Measurements from ENCODE around the gene TCF7L1. TPM values are rescaled to one million over a fixed set of nuclear protein-coding genes. Genes with fewer than 3 reads are reported as not detected.

TCF7L1 gene
- total RNA-seq, 1 experiment from 2014 or later = 30.4 TPM

DNA sequence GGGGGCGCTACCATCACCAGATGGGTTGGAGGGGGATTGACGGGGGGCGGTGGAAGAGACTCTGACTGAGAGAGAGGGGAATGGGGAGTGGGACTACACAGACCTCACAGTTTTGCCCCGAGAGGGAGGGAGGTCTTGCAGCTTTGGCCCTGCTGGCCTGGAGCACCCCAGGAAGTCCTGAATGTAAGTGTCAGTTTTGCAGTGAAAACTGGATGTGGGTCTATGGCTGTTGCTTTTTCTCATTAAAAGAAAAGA lies 2.4 kb downstream of the TCF7L1 start:
- Histone ChIP-seq H3K4me1 (ENCODE audit: control insufficient read depth, insufficient read depth, low read length) (peaks cover 11% of the 10 kb centered on the region), H3K27ac (ENCODE audit: low read length) (no peak overlapping the region), H3K9me3 (ENCODE audit: control insufficient read depth, insufficient read depth, low read depth, low read length) (no peaks in the 10 kb centered on the region), H3K27me3 (ENCODE audit: control insufficient read depth, insufficient read depth, low read length) (no peaks in the 10 kb centered on the region), H3K36me3 (ENCODE audit: control insufficient read depth, insufficient read depth, low read length) (no peaks in the 10 kb centered on the region), H3K4me3 (ENCODE audit: low read depth in 2 of 2, low read length in 2 of 2) (no peak overlapping the region)
- intact Hi-C loops (cut with micrococcal nuclease; ENCODE audit: unreplicated experiment) = no loop called here
- ChIA-PET CTCF (no interaction called here), POLR2A (no interaction called here)
- BruUV-seq (replicated peaks) = no TSS peak
- TF ChIP-seq SIN3A (IDR thresholded peaks at IDR 0.05; ENCODE audit: borderline replicate concordance, insufficient read depth, low read depth, low read length) (no peak), POLR2AphosphoS5 (IDR thresholded peaks at IDR 0.05; ENCODE audit: low read depth, low read length) (no peak)
- TF ChIP-seq, protein P1, sequence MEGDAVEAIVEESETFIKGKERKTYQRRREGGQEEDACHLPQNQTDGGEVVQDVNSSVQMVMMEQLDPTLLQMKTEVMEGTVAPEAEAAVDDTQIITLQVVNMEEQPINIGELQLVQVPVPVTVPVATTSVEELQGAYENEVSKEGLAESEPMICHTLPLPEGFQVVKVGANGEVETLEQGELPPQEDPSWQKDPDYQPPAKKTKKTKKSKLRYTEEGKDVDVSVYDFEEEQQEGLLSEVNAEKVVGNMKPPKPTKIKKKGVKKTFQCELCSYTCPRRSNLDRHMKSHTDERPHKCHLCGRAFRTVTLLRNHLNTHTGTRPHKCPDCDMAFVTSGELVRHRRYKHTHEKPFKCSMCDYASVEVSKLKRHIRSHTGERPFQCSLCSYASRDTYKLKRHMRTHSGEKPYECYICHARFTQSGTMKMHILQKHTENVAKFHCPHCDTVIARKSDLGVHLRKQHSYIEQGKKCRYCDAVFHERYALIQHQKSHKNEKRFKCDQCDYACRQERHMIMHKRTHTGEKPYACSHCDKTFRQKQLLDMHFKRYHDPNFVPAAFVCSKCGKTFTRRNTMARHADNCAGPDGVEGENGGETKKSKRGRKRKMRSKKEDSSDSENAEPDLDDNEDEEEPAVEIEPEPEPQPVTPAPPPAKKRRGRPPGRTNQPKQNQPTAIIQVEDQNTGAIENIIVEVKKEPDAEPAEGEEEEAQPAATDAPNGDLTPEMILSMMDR (IDR thresholded peaks at IDR 0.05) = no peak
- TF ChIP-seq, protein P2, sequence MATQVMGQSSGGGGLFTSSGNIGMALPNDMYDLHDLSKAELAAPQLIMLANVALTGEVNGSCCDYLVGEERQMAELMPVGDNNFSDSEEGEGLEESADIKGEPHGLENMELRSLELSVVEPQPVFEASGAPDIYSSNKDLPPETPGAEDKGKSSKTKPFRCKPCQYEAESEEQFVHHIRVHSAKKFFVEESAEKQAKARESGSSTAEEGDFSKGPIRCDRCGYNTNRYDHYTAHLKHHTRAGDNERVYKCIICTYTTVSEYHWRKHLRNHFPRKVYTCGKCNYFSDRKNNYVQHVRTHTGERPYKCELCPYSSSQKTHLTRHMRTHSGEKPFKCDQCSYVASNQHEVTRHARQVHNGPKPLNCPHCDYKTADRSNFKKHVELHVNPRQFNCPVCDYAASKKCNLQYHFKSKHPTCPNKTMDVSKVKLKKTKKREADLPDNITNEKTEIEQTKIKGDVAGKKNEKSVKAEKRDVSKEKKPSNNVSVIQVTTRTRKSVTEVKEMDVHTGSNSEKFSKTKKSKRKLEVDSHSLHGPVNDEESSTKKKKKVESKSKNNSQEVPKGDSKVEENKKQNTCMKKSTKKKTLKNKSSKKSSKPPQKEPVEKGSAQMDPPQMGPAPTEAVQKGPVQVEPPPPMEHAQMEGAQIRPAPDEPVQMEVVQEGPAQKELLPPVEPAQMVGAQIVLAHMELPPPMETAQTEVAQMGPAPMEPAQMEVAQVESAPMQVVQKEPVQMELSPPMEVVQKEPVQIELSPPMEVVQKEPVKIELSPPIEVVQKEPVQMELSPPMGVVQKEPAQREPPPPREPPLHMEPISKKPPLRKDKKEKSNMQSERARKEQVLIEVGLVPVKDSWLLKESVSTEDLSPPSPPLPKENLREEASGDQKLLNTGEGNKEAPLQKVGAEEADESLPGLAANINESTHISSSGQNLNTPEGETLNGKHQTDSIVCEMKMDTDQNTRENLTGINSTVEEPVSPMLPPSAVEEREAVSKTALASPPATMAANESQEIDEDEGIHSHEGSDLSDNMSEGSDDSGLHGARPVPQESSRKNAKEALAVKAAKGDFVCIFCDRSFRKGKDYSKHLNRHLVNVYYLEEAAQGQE (IDR thresholded peaks at IDR 0.05; ENCODE audit: insufficient read depth in 1 of 2, low read depth in 2 of 2, low read length in 1 of 2) = no peak
- no peak for DNase-seq (ENCODE audit: low read depth, low spot score)
- in situ Hi-C loops (cut with HindIII; ENCODE audit: low pct_unique_long_range_greater_than_20kb, low sequenced_read_pairs) = no loop called here
- no peak for ATAC-seq

DNA sequence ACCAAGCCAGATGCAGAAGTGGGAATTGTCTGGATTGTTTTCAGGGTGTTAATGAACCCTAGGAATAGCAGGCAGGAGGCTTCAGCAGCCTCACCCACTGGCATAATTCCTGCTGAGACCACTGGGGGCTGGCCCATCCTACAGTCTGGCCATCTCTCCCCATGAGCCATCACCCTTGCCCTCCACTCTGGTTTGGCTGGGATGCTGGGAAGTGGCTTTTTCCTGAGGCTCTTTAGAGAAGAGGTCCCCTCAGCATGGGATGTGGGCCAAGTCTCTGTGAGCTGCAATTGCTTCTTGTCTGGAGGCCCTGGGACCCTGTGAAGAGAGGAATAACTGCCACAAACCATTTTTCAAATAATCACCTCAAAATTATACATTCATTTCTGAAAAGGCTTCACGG lies 4.0 kb downstream of the TCF7L1 start:
- CTCF ChIA-PET = no interaction called here
- DNase-seq (ENCODE audit: low read depth, low spot score) = no peak
- Histone ChIP-seq H3K9me3 (ENCODE audit: control insufficient read depth, insufficient read depth, low read depth, low read length) (no peaks in the 10 kb centered on the region), H3K4me1 (ENCODE audit: control insufficient read depth, insufficient read depth, low read length) (peaks cover 8% of the 10 kb centered on the region), H3K27ac (ENCODE audit: low read length) (no peak overlapping the region), H3K4me3 (ENCODE audit: low read depth in 2 of 2, low read length in 2 of 2) (no peak overlapping the region), H3K36me3 (ENCODE audit: control insufficient read depth, insufficient read depth, low read length) (no peaks in the 10 kb centered on the region), H3K27me3 (ENCODE audit: control insufficient read depth, insufficient read depth, low read length) (no peaks in the 10 kb centered on the region)
- POLR2A ChIA-PET = no interaction called here
- ATAC-seq = no peak
- intact Hi-C loops (cut with micrococcal nuclease; ENCODE audit: unreplicated experiment) (no loop called here), in situ Hi-C loops (cut with HindIII; ENCODE audit: low pct_unique_long_range_greater_than_20kb, low sequenced_read_pairs) (no loop called here)
- TF ChIP-seq SIN3A (IDR thresholded peaks at IDR 0.05; ENCODE audit: borderline replicate concordance, insufficient read depth, low read depth, low read length) = no peak
- TF ChIP-seq, protein P1 (IDR thresholded peaks at IDR 0.05) = no peak
- no peak for TF ChIP-seq TCF7L2 (IDR thresholded peaks at IDR 0.05; ENCODE audit: low read depth, low read length)
- TF ChIP-seq POLR2AphosphoS5 (IDR thresholded peaks at IDR 0.05; ENCODE audit: low read depth, low read length) = no peak
- TF ChIP-seq, protein P2 (IDR thresholded peaks at IDR 0.05; ENCODE audit: insufficient read depth in 1 of 2, low read depth in 2 of 2, low read length in 1 of 2) = no peak
- BruUV-seq (replicated peaks) = no TSS peak

Measured in Panc1 (cell line).